Gastroesophageal sphincter (tissue), 3 donors: ENCODE data around the gene GSTO1.

Experiments
- CTCF ChIP-seq, 4 experiments: fragments of 200-600 bp in 2 of 4; fragments of 450-650 bp in 2 of 4; sonication (generic) in 1 of 4; IDR thresholded peaks; one replicate each; pipeline ENCODE4 v1.5.1; 2017 to 2019; ENCODE audit warnings: antibody characterized with exemption in 4 of 4, mild to moderate bottlenecking in 2 of 4, moderate library complexity in 2 of 4
- EP300 ChIP-seq: sonication (generic); formaldehyde crosslinking; IDR thresholded peaks from one replicate; pipeline ENCODE4 v1.6.1; 2017; ENCODE audit warnings: antibody characterized with exemption, mild to moderate bottlenecking
- POLR2A ChIP-seq, 2 donors: fragments of 450-650 bp; IDR thresholded peaks; one replicate each; pipeline ENCODE4 v1.6.1; 2017; ENCODE audit warnings: antibody characterized with exemption in 2 of 2, mild to moderate bottlenecking in 2 of 2, moderate library complexity in 1 of 2
- POLR2AphosphoS5 ChIP-seq: sonication (generic); formaldehyde crosslinking; IDR thresholded peaks from one replicate; pipeline ENCODE4 v1.6.1; 2017; ENCODE audit warnings: antibody characterized with exemption

GRCh38 chr10:104234934-104235333, 19.8 kb upstream of the GSTO1 start:
- TF ChIP-seq EP300 (no peak), POLR2A (IDR thresholded peaks at IDR 0.05) (no peak), CTCF (IDR thresholded peaks at IDR 0.05) (no peak), POLR2AphosphoS5 (no peak)
